HT1080 (cell line): ENCODE data around the gene DEFB129. TPM values are rescaled to one million over a fixed set of nuclear protein-coding genes. Genes with fewer than 3 reads are reported as not detected.
"Not testable (repeated sequence)": the region's sequence is repeated elsewhere in the genome, so short reads cannot be mapped to it uniquely, and the experiment has no call there.

ENCODE experiments used
- DNase-seq: peaks from one replicate; pipeline ENCODE4 v3.0.0-alpha.2; 2015; ENCODE audit warnings: low read depth
- total RNA-seq: library from RNA; depleted of rRNA; stranded (reverse); fragments of >200 nt; shearing (Covaris generic); gene quantifications from 2 replicates; pipeline ENCODE4 v1.2.3, GENCODE V29; 2014

Gene DEFB129
- total RNA-seq, 1 experiment from 2014 or later = not detected

DNA sequence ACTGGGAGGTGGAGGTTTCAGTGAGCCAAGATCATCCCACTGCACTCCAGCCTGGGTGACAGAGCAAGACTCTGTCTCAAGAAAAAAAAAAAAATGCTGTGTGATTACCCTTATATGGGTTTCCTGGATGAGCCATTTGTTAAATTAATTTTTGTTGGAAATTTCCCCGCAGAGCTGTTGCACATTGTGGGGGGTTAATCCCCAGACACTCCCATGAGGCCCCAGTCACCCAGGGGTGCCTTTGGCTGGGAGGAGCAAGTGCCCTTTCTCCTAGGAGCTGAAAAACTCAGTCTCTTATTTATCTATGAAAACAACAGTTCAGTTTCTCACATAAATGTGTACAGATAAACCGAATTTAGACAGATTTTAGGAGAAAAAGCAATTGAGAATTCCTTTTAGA lies 25.7 kb downstream of the DEFB129 start:
- no peak for DNase-seq

DNA sequence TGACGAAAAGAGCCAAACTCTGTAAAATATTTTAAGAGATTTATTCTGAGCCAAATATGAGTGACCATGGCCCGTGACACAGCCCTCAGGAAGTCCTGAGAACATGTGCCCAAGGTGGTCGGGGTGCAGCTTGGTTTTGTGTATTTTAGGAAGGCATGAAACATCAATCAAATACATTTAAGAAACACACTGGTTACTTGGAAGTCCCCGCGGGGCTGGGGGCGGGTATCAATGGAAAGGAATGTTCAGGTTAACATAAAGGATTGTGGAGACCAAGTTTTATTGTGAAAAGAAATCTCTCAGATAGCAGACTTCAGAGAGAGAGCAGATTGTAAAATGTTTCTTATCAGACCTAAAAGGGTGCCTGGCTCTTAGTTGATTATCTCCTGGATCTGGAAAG lies 26.4 kb downstream of the DEFB129 start:
- not testable (repeated sequence) for DNase-seq

- no peak for DNase-seq
Observed at GRCh38 chr20:257419-257818, 30.4 kb downstream of the DEFB129 start, which contains the start of gene DEFB132. DEFB132 (plus strand) TSS chr20:257724; CDS start chr20:257779, 55 bp downstream.

- no peak for DNase-seq
Observed at GRCh38 chr20:258269-258858, 31.3 kb downstream of the DEFB129 start.

GRCh38 chr20:258963-259362 lies 31.9 kb downstream of the DEFB129 start:
- peak; percentile 55 for DNase-seq

GRCh38 chr20:259981-260380 lies 32.9 kb downstream of the DEFB129 start:
- DNase-seq = no peak

DNA sequence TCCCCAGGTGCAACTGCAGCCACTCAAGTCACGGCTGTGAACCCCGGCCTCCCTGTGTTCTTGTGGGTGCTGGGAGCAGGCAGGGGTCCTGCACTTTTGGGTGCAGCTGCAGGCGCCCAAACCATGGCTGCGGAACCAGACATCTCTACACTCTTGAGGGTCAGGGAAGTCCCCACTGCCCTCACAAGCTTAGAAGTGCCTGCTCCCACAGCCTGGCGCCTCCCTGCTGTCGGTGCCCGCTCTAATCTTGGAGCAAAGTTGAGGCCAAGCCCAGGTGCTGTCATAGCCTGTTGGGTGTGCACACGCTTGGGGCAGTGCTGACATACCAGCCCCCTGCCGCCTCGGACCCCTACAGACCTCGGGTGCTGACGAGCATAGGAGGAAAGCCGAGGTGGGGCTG lies 36.6 kb downstream of the DEFB129 start:
- no peak for DNase-seq

DNA sequence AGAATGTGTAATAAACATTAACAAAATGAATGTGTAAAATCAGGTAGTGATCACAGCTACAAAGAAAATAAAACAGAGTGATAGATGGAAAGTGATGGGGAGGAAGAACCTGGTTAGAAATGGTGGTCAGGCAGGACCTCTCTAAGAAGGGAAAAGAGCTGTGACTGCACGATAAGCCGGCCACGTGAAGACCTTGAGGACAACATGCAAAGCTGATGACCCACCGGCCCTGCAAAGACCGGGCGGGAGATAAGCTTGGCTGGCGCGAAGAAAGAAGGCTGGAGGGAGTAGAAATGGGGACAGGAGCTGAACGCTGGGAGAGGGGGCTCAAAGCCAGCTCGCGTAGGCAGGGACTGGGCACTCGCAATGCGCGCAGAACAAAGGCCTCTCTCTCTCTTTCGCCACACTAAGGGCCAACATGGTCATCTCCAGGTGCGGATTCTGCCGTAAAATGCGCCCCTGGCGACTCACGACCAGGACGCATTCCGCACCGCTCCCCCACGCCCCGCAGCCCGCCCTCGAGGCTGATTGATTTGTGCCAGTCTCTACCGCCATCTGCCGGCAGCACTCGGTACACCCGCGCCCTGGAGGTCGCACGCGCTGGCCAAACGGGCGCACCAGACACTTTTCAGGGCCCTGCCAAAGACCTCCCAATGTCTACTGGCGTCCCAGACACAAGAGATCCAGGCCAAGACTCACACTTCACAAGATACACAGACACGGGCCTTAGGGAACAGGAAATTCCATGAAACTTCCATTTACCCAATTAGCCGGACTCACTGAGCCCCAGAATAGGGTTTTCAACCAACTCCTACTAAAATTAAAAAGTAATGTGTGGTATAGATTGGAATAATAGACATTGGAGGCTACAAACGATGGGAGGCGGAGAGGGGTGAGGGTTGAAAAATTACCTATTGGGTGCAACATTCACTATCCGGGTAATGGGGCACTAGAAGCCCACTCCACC lies 39.8 kb downstream of the DEFB129 start:
- peak; percentile 82 for DNase-seq

DNA sequence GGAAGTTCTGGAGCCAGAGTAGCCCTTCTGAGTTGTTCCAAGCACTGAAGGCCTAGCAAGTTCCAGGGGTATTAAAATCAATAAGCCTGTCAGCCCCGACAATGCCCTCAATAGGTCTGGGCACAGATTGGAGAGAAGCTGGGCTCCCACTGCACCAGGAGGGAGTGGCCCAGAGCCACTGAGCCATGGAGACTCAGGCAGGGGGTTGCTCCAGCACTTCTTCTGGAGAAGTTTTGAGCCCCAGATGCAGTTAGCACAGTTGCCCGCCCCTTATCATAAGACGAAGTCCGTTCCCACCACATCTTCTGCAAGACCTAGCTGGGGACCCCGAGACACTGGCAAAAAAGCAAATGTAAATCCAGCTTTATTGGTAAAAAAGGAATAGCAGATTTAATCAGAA lies 43.5 kb downstream of the DEFB129 start:
- DNase-seq = no peak

GRCh38 chr20:271069-271468 lies 44.0 kb downstream of the DEFB129 start:
- no peak for DNase-seq

- DNase-seq = no peak
Observed at GRCh38 chr20:271528-271927, 44.5 kb downstream of the DEFB129 start.

- no peak for DNase-seq
Observed at GRCh38 chr20:272718-273117, 45.7 kb downstream of the DEFB129 start.

- no peak for DNase-seq
Observed at GRCh38 chr20:273884-274283, 46.8 kb downstream of the DEFB129 start.

DNA sequence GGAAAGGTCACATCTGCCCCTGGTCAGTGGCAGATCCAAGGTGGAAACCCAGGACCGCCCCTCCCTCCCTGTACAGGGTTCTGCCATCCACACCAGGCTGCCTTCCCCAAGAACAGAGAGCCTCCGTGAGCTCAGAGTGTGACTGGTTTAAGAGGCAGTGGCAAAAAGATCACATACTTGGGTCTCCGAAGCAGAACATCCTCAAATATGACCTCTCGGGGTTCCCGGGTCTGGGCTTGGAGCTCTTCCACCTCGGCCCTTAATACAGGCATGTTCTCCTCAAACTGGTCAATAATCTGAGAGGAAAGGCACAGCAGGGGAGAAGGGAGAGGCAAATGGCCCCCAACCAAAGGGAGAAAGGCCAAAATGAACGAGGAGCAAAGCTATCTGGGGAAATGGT lies 48.7 kb downstream of the DEFB129 start:
- DNase-seq = no peak

DNA sequence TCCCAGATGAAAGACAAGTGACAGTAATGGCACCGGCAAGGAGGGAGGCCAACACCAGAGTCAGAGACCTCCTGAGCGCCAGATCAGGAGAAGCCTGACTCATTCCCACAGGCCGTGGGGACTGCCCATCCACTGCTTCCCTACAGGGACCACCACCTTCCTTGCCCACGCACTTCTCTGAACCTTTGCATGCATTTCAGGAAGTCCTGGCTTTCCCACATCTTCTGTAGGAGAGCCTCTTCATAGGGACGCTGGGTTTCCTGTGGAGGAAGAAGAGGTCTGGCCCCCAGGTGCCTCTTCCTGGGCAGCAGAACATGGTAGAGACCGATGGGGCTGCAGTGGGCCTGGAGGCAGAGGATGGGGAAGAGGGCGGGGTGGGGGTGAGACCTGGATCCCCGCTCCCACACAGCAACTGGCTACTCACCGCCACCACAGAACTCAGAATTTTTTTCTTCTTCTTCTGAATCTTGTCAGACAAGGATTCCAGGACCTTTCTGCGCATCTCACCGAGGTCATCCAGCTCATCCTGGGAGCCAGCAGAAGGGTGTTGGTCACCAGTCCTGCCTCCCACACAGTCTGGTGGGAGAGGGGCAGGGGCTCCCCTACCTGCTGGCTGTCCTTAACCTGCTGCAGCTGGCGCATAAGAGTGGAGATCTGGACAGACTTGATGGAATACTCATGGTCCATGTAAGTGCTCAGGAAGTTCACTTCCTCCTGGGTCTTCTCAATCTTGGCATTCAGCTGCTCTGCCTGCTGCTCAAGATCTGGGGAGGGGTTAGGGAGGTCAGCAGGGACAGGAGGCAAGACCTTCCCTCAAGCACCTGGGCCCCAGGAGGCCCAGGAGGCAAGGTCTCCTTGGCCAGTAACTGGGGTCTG lies 49.8 kb downstream of the DEFB129 start:
- no peak for DNase-seq

DNA sequence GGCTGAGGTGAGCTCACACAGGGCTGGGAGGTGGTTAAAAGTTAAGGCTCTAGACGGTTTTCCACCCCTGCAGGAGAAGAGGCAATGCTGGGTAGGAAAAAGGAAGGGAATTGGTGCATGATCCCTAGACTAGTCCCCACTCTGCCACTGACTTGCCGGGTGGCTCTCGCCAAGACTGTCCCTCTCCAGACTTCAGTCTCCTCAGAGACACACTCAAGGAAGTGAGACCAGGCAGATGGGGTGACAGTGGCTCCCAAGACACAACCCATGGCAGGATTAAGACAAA lies 50.4 kb downstream of the DEFB129 start:
- DNase-seq = no peak

DNA sequence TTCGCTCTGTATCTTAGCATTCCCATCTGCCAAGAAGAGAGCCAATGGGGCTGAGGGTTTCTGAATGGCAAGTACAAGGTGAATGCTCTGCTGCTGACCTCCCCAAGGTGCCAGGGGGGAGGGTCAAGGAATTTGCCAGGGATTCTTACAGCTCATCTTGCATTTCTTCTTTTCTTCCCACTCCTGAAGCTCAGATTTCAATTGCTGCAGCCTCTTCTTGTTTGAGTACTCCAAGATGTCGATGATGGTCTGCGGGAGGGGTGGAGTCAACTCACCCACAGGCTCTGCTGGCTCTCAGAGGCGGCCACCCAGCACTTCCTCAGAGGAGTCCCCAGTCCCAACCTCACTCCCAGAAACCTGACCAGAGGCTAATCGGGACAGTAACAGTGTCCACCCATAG lies 51.1 kb downstream of the DEFB129 start:
- no peak for DNase-seq

DNA sequence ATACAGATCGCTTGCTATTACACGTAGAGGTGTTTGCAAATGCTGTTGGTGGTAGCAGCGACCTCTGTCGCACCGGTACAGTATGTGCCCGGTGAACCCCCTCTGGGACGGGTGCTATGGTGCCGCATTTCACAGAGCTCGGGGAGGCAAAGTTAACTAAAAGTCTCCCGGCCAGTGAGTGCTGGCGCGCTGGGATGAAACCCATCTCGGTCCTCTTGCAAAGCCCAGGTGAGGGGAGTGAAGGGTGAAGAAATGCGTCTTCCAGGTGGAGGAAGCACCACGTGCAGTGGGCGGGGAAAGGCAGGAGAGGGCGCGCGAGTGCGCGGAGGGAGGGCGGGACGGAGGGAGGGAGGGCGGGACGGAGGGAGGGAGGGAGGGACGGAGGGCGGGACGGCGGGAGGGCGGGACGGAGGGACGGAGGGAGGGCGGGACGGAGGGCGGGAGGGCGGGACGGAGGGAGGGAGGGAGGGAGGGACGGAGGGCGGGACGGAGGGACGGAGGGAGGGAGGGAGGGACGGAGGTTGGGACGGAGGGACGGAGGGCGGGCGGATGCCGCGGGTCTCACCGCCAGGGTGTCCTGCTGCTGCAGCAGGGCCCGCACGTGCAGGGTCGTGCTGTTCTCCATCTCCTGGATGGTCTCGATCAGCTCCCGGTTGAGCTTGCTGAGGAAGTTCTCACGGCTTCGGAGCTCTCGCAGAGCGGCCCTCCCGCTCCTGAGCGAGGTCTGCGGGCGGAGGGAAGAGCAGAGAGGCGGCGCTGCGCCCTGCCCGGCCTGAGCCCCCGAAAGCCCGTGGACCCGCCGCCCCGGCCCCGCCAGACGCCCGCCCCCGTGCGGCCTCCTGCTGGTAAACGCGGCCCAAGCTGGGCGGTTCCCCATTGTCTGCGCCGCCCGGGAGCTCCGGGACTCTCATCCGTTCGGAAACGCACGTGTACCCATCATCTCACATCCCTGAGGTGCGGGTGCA lies 51.8 kb downstream of the DEFB129 start:
- DNase-seq = no peak
